Neuronal stem cell (in vitro differentiated cells): Measurements from ENCODE around the gene SHFL.

Experiments
- DNase-seq: peaks from one replicate; pipeline ENCODE4 v3.0.0-alpha.2; 2013; ENCODE audit warnings: low spot score
- H2AFZ ChIP-seq: one replicate; pipeline ENCODE4 v1.6.1; 2013; ENCODE audit warnings: mild to moderate bottlenecking, low read length, inconsistent platforms
- H2AK5ac ChIP-seq: 2 replicates; pipeline ENCODE4 v1.6.1; 2013; ENCODE audit warnings: low read depth, mild to moderate bottlenecking, inconsistent platforms, low read length, moderate library complexity, mixed read lengths
- H2BK120ac ChIP-seq: 2 replicates; pipeline ENCODE4 v1.6.1; 2013; ENCODE audit warnings: low read depth, mild to moderate bottlenecking, inconsistent platforms, low read length, moderate library complexity, mixed read lengths
- H2BK12ac ChIP-seq: one replicate; pipeline ENCODE4 v1.6.1; 2013; ENCODE audit warnings: low read length, inconsistent platforms
- H2BK15ac ChIP-seq: 2 replicates; pipeline ENCODE4 v1.6.1; 2013; ENCODE audit warnings: mild to moderate bottlenecking, low read length, inconsistent platforms, mixed read lengths
- H2BK5ac ChIP-seq: one replicate; pipeline ENCODE4 v1.6.1; 2013; ENCODE audit warnings: inconsistent platforms, mild to moderate bottlenecking, low read length, moderate library complexity
- H3K14ac ChIP-seq: one replicate; pipeline ENCODE4 v1.6.1; 2013; ENCODE audit warnings: low read length, inconsistent platforms
- H3K18ac ChIP-seq: 2 replicates; pipeline ENCODE4 v1.6.1; 2013; ENCODE audit warnings: low read length, inconsistent platforms
- H3K23ac ChIP-seq: 2 replicates; pipeline ENCODE4 v1.6.1; 2013; ENCODE audit warnings: low read depth, mild to moderate bottlenecking, mixed read lengths, low read length, inconsistent platforms; ENCODE audit not compliant: poor library complexity
- H3K27ac ChIP-seq: replicated peaks from 3 replicates; pipeline ENCODE4 v1.5.1; 2013; ENCODE audit warnings: low read length, inconsistent platforms
- H3K27me3 ChIP-seq, 3 experiments: 2 replicates each; pipeline ENCODE4 v1.6.1; 2013; ENCODE audit warnings: low read length in 3 of 3, mild to moderate bottlenecking in 2 of 3, inconsistent platforms in 1 of 3, low read depth in 1 of 3, mixed read lengths in 1 of 3, moderate library complexity in 1 of 3; ENCODE audit not compliant: control insufficient read depth in 3 of 3, insufficient read depth in 3 of 3
- H3K36me3 ChIP-seq, 2 donors: replicated peaks in 1 of 2; 2 replicates each; pipeline ENCODE4 v1.6.1; 2013; ENCODE audit warnings: low read length in 2 of 2; ENCODE audit not compliant: control insufficient read depth in 2 of 2, insufficient read depth in 2 of 2
- H3K4ac ChIP-seq: 2 replicates; pipeline ENCODE4 v1.6.1; 2013; ENCODE audit warnings: inconsistent platforms, mild to moderate bottlenecking, low read length, moderate library complexity
- H3K4me1 ChIP-seq, 2 donors: 1 replicate in 1 of 2; 2 replicates in 1 of 2; pipeline ENCODE4 v1.6.1; 2013; ENCODE audit warnings: low read length in 2 of 2, low read depth in 1 of 2; ENCODE audit not compliant: control insufficient read depth in 2 of 2, insufficient read depth in 1 of 2
- H3K4me2 ChIP-seq: one replicate; pipeline ENCODE4 v1.6.1; 2013; ENCODE audit warnings: mild to moderate bottlenecking, low read length, inconsistent platforms; ENCODE audit not compliant: insufficient read depth, poor library complexity, severe bottlenecking
- H3K4me3 ChIP-seq, 2 donors: 2 replicates each; pipeline ENCODE4 v1.5.1; 2013; ENCODE audit warnings: low read length in 2 of 2, mild to moderate bottlenecking in 2 of 2, inconsistent platforms in 1 of 2, moderate library complexity in 1 of 2
- H3K79me1 ChIP-seq: one replicate; pipeline ENCODE4 v1.6.1; 2013; ENCODE audit warnings: low read depth, mild to moderate bottlenecking, inconsistent platforms, low read length, moderate library complexity
- H3K9ac ChIP-seq: one replicate; pipeline ENCODE4 v1.6.1; 2013; ENCODE audit warnings: mild to moderate bottlenecking, low read depth, low read length, inconsistent platforms; ENCODE audit not compliant: poor library complexity
- H3K9me3 ChIP-seq, 2 donors: replicated peaks in 1 of 2; 2 replicates each; pipeline versions ENCODE3 to v1.6.1; 2013; ENCODE audit warnings: low read length in 2 of 2, mild to moderate bottlenecking in 2 of 2, inconsistent platforms in 1 of 2, low read depth in 1 of 2, mixed read lengths in 1 of 2, moderate library complexity in 1 of 2; ENCODE audit not compliant: control insufficient read depth in 2 of 2, insufficient read depth in 1 of 2
- H4K8ac ChIP-seq: one replicate; pipeline ENCODE4 v1.6.1; 2013; ENCODE audit warnings: low read depth, mild to moderate bottlenecking, inconsistent platforms, low read length, moderate library complexity
- H4K91ac ChIP-seq: one replicate; pipeline ENCODE4 v1.6.1; 2013; ENCODE audit warnings: low read length, low read depth, mild to moderate bottlenecking, inconsistent platforms; ENCODE audit not compliant: poor library complexity
- WGBS, 2 donors: extraction: QIAGEN DNeasy Blood & Tissue Kit; methylation state at CpG; one replicate each; pipeline ENCODE4 v1.1.7; 2013; ENCODE audit warnings: missing lambda C conversion rate in 2 of 2, mixed read lengths in 1 of 2; ENCODE audit not compliant: insufficient read length in 2 of 2, insufficient replicate concordance in 1 of 2; ENCODE audit errors: extremely low coverage in 2 of 2; 5-methylcytosine and 5-hydroxymethylcytosine counted together

SHFL gene

GRCh38 chr19:10095622-10095947 is 9.5 kb downstream of the SHFL start:
- peaks cover 5 to 7% of the 10 kb centered on the region in 2 donors for H3K9me3 ChIP-seq
- H3K36me3 ChIP-seq = no peaks in the 10 kb centered on the region
- no peak overlapping the region for H3K18ac ChIP-seq
- no peak overlapping the region for H3K27ac ChIP-seq
- no peak overlapping the region for H4K8ac ChIP-seq
- H3K23ac ChIP-seq = no peak overlapping the region
- H3K4ac ChIP-seq = no peak overlapping the region
- H3K14ac ChIP-seq = no peak overlapping the region
- H3K4me2 ChIP-seq = no peak overlapping the region
- no peak overlapping the region for H4K91ac ChIP-seq
- H3K27me3 ChIP-seq = peaks cover 0 to 25% (median 0%) of the 10 kb centered on the region in 3 experiments
- WGBS, 2 donors = no CpG with 5 or more reads among the region's 7 CpGs
- H2BK12ac ChIP-seq = no peak overlapping the region
- H2AK5ac ChIP-seq = no peak overlapping the region
- peaks cover 0 to 3% of the 10 kb centered on the region in 2 donors for H3K4me1 ChIP-seq
- H3K4me3 ChIP-seq = no peak overlapping the region
- H2BK120ac ChIP-seq = no peak overlapping the region
- no peaks in the 10 kb centered on the region for H3K79me1 ChIP-seq
- DNase-seq = no peak
- H2BK5ac ChIP-seq = no peak overlapping the region
- peak overlapping the region; percentile 93 for H2AFZ ChIP-seq
- no peak overlapping the region for H3K9ac ChIP-seq
- no peak overlapping the region for H2BK15ac ChIP-seq

- H3K9ac ChIP-seq = peak overlapping the region; percentile 89
- DNase-seq = peak; percentile 83
- peaks cover 0 to 25% (median 0%) of the 10 kb centered on the region in 3 experiments for H3K27me3 ChIP-seq
- H3K79me1 ChIP-seq = no peaks in the 10 kb centered on the region
- H3K14ac ChIP-seq = peak overlapping the region; percentile 98
- peak overlapping the region; percentile 89 for H4K91ac ChIP-seq
- H2AFZ ChIP-seq = peak overlapping the region; percentile 94
- no peak overlapping the region for H2BK5ac ChIP-seq
- no peak overlapping the region for H2BK120ac ChIP-seq
- H3K4ac ChIP-seq = no peak overlapping the region
- peak overlapping the region; percentile 99 for H3K18ac ChIP-seq
- peak overlapping the region; percentile 78 for H2BK12ac ChIP-seq
- H3K4me1 ChIP-seq = peaks cover 0 to 3% of the 10 kb centered on the region in 2 donors
- no peak overlapping the region for H2AK5ac ChIP-seq
- peaks cover 5 to 7% of the 10 kb centered on the region in 2 donors for H3K9me3 ChIP-seq
- H3K36me3 ChIP-seq = no peaks in the 10 kb centered on the region
- peak overlapping the region; percentile 39 to 76 for H3K4me3 ChIP-seq
- H4K8ac ChIP-seq = peak overlapping the region; percentile 100
- WGBS, 2 donors = no CpG with 5 or more reads among the region's 97 CpGs
- H3K27ac ChIP-seq = no peak overlapping the region
- H3K23ac ChIP-seq = peak overlapping the region; percentile 97
- peak overlapping the region; percentile 68 for H3K4me2 ChIP-seq
- peak overlapping the region; percentile 97 for H2BK15ac ChIP-seq
These were observed 10.0 kb downstream of the SHFL start for GRCh38 chr19:10095948-10096614.

GRCh38 chr19:10096615-10096963 is 10.5 kb downstream of the SHFL start:
- Histone ChIP-seq H3K14ac (peak overlapping the region; percentile 98), H3K23ac (peak overlapping the region; percentile 97), H2BK15ac (peak overlapping the region; percentile 97), H3K4me2 (peak overlapping the region; percentile 68), H3K36me3 (no peaks in the 10 kb centered on the region), H3K27ac (no peak overlapping the region), H2AK5ac (no peak overlapping the region), H4K8ac (peak overlapping the region; percentile 100), H2AFZ (peak overlapping the region; percentile 94), H3K4me1 (peaks cover 0 to 3% of the 10 kb centered on the region in 2 donors), H3K79me1 (no peaks in the 10 kb centered on the region), H4K91ac (peak overlapping the region; percentile 89), H3K9me3 (peaks cover 5 to 7% of the 10 kb centered on the region in 2 donors), H3K27me3 (peaks cover 0 to 25% (median 0%) of the 10 kb centered on the region in 3 experiments), H2BK120ac (no peak overlapping the region), H3K9ac (peak overlapping the region; percentile 89), H2BK12ac (no peak overlapping the region), H3K4me3 (peak overlapping the region; percentile 39 to 76), H3K4ac (no peak overlapping the region), H3K18ac (peak overlapping the region; percentile 99), H2BK5ac (no peak overlapping the region)
- DNase-seq = no peak
- no CpG with 5 or more reads among the region's 26 CpGs for WGBS, 2 donors

- no peak overlapping the region for H2AFZ ChIP-seq
- H3K4ac ChIP-seq = no peak overlapping the region
- H3K4me1 ChIP-seq = peaks cover 3 to 12% of the 10 kb centered on the region in 2 donors
- peaks cover 0 to 17% (median 0%) of the 10 kb centered on the region in 3 experiments for H3K27me3 ChIP-seq
- no peak overlapping the region for H2BK15ac ChIP-seq
- peaks cover 5% of the 10 kb centered on the region in 2 donors for H3K9me3 ChIP-seq
- H3K4me2 ChIP-seq = no peak overlapping the region
- H2BK12ac ChIP-seq = no peak overlapping the region
- H3K4me3 ChIP-seq = no peak overlapping the region
- peaks cover 1% of the 10 kb centered on the region for H3K79me1 ChIP-seq
- no peak overlapping the region for H4K8ac ChIP-seq
- no peak overlapping the region for H3K14ac ChIP-seq
- no CpG with 5 or more reads among the region's 5 CpGs for WGBS, 2 donors
- no peak overlapping the region for H4K91ac ChIP-seq
- no peak overlapping the region for H2AK5ac ChIP-seq
- DNase-seq = no peak
- no peak overlapping the region for H2BK120ac ChIP-seq
- H3K18ac ChIP-seq = no peak overlapping the region
- H2BK5ac ChIP-seq = no peak overlapping the region
- no peak overlapping the region for H3K23ac ChIP-seq
- no peak overlapping the region for H3K9ac ChIP-seq
- no peaks in the 10 kb centered on the region for H3K36me3 ChIP-seq
- no peak overlapping the region for H3K27ac ChIP-seq
These were observed 14.2 kb downstream of the SHFL start for GRCh38 chr19:10100163-10100785.
